Subcutaneous adipose tissue (tissue), 4 donors: ENCODE data around the gene INTS3. TPM values are rescaled to one million over a fixed set of nuclear protein-coding genes. Genes with fewer than 3 reads are reported as not detected.

Source experiments
- CTCF ChIP-seq: fragments of 450-650 bp; IDR thresholded peaks from one replicate; pipeline ENCODE4 v1.5.1; 2016; ENCODE audit warnings: low read depth, mild to moderate bottlenecking, control low read depth, antibody characterized with exemption, moderate library complexity
- total RNA-seq, 4 donors: library from RNA; depleted of rRNA; stranded (reverse); fragments of >200 nt; gene quantifications; one replicate each; pipeline ENCODE4 v1.1.0, GENCODE V29; 2016

Gene INTS3
- total RNA-seq, 4 donors from 2014 or later: 39.1 to 53.9 (median 47.1) TPM

- TF ChIP-seq CTCF: no peak
Measured at GRCh38 chr1:153778051-153778823, 50.4 kb downstream of the INTS3 start.

GRCh38 chr1:153778824-153779519, 51.1 kb downstream of the INTS3 start:
- TF ChIP-seq CTCF: no peak

- no peak for TF ChIP-seq CTCF
Measured at GRCh38 chr1:153779781-153780541, 52.1 kb downstream of the INTS3 start.

- no peak for TF ChIP-seq CTCF
Measured at GRCh38 chr1:153780551-153780950, 52.7 kb downstream of the INTS3 start.

GRCh38 chr1:153783233-153784190, 55.7 kb downstream of the INTS3 start:
- no peak for TF ChIP-seq CTCF

- no peak for TF ChIP-seq CTCF
Measured at GRCh38 chr1:153786038-153786790, 58.4 kb downstream of the INTS3 start.
